ENCODE results near the gene ZDHHC14. TPM values are rescaled to one million over a fixed set of nuclear protein-coding genes. Genes with fewer than 3 reads are reported as not detected.

Gene ZDHHC14
- total RNA-seq, 2 donors from 2014 or later = 53.3 to 66.2 TPM

DNA sequence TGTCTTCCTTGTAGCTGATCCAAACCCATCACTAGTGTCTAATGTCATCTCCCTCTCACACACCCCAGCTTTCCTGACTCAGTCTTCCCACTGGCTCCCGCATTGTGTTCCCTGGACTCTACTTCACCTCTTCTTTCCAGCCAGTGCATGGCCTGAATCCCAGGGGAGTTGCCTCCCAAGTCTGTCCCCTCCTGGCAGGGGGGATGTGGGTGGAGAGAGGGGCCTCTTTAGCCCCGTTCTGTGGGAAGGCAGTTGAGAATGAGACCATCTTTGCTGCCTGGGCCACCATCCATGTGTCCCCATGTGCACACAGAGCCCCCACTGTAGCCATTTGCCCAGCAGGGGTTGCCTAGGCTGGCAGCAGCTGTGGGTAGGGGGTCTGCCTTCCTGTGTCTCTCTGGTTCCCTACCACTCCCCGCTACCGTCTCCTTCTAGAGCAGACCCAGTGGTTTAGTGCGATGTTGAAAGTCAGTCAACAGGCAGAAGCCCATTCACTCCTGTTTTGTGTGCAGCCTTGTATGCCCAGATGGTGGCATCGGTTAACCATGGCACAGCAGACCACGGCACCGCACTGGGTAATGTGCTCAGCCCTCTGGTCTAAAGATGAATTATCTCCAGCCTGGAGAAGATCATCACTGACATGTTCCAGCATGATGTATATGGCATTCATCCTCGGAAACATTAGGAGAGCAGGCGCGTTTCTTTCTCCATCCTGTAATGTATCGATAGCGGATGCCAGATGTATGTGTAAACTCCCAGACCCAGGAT lies 263.2 kb downstream of the ZDHHC14 start:
- Histone ChIP-seq H3K27ac (no peak overlapping the region), H3K4me3 (no peak overlapping the region), H3K36me3 (no peaks in the 10 kb centered on the region), H3K9me3 (no peaks in the 10 kb centered on the region), H3K27me3 (replicated peaks; ENCODE audit: insufficient read depth) (no peaks in the 10 kb centered on the region), H3K4me1 (replicated peaks) (no peaks in the 10 kb centered on the region)
- intact Hi-C loops (cut with DNase I) = no loop called here
- DNase-seq (ENCODE audit: low spot score) = no peak
- 74% methylated on average over 13 of the region's 13 CpGs for WGBS
- TF ChIP-seq POLR2A (IDR thresholded peaks at IDR 0.05) (no peak), POLR2AphosphoS5 (IDR thresholded peaks at IDR 0.05) (no peak)
- TF ChIP-seq, protein P1, sequence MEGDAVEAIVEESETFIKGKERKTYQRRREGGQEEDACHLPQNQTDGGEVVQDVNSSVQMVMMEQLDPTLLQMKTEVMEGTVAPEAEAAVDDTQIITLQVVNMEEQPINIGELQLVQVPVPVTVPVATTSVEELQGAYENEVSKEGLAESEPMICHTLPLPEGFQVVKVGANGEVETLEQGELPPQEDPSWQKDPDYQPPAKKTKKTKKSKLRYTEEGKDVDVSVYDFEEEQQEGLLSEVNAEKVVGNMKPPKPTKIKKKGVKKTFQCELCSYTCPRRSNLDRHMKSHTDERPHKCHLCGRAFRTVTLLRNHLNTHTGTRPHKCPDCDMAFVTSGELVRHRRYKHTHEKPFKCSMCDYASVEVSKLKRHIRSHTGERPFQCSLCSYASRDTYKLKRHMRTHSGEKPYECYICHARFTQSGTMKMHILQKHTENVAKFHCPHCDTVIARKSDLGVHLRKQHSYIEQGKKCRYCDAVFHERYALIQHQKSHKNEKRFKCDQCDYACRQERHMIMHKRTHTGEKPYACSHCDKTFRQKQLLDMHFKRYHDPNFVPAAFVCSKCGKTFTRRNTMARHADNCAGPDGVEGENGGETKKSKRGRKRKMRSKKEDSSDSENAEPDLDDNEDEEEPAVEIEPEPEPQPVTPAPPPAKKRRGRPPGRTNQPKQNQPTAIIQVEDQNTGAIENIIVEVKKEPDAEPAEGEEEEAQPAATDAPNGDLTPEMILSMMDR (IDR thresholded peaks at IDR 0.05) = no peak

DNA sequence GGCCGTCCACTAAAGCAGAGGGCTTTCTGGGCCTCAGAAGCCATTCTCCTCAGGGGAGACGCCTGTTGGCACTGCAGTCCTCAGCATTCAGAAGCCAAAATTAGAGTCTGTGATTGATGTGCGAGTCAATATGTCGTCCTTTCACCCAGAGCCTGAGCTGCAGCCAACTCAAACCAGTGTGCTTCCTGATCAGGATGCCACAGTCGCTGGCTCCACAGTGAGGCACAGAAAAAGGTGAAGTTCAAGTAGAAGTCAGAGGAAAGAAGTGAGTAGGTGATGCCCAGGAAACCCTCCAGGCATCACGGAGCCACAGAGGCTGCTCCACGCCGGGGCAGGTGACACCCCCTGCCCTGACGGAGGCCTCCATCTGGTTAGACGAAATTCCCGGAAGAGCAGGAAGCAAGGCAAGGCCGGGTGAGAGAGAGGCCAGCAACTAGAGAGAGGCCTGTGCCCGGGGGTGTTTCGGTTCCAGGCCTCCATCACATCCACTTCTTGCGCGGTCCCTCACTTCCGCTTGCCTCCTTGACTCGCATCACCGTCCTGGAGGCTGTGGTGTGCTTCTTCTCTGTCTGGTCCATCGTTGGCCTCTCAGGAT lies 264.3 kb downstream of the ZDHHC14 start:
- Histone ChIP-seq H3K36me3 (no peaks in the 10 kb centered on the region), H3K9me3 (no peaks in the 10 kb centered on the region), H3K4me1 (replicated peaks) (no peaks in the 10 kb centered on the region), H3K27me3 (replicated peaks; ENCODE audit: insufficient read depth) (no peaks in the 10 kb centered on the region), H3K4me3 (no peak overlapping the region), H3K27ac (no peak overlapping the region)
- no peak for TF ChIP-seq POLR2A (IDR thresholded peaks at IDR 0.05)
- TF ChIP-seq, protein P1 (IDR thresholded peaks at IDR 0.05) = no peak
- no peak for TF ChIP-seq POLR2AphosphoS5 (IDR thresholded peaks at IDR 0.05)
- no peak for DNase-seq (ENCODE audit: low spot score)
- WGBS = 88% methylated on average over 20 of the region's 20 CpGs
- intact Hi-C loops (cut with DNase I) = no loop called here

DNA sequence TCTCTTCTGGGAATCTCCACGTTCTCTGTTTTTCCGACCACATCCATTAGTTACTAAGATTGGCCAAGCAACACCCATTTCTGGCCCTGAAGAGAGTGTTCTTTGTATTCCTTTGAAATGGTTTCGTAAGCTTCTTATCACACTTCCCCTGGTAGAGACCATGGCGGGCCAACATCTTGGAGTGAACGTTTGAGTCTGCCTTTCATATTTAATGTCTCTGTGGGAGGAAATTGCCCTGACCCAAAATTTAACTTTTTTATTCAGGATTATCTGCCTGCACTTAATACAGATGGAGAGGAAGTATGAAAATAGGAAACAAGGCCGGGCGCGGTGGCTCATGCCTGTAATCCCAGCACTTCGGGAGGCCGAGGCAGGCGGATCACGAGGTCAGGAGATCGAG lies 265.0 kb downstream of the ZDHHC14 start:
- Histone ChIP-seq H3K36me3 (no peaks in the 10 kb centered on the region), H3K9me3 (no peaks in the 10 kb centered on the region), H3K27ac (no peak overlapping the region), H3K4me3 (no peak overlapping the region), H3K4me1 (replicated peaks) (no peaks in the 10 kb centered on the region), H3K27me3 (replicated peaks; ENCODE audit: insufficient read depth) (no peaks in the 10 kb centered on the region)
- intact Hi-C loops (cut with DNase I) = no loop called here
- TF ChIP-seq POLR2A (IDR thresholded peaks at IDR 0.05) = no peak
- TF ChIP-seq, protein P1 (IDR thresholded peaks at IDR 0.05) = no peak
- TF ChIP-seq POLR2AphosphoS5 (IDR thresholded peaks at IDR 0.05) = no peak
- WGBS = 88% methylated on average over 13 of the region's 13 CpGs
- DNase-seq (ENCODE audit: low spot score) = no peak

DNA sequence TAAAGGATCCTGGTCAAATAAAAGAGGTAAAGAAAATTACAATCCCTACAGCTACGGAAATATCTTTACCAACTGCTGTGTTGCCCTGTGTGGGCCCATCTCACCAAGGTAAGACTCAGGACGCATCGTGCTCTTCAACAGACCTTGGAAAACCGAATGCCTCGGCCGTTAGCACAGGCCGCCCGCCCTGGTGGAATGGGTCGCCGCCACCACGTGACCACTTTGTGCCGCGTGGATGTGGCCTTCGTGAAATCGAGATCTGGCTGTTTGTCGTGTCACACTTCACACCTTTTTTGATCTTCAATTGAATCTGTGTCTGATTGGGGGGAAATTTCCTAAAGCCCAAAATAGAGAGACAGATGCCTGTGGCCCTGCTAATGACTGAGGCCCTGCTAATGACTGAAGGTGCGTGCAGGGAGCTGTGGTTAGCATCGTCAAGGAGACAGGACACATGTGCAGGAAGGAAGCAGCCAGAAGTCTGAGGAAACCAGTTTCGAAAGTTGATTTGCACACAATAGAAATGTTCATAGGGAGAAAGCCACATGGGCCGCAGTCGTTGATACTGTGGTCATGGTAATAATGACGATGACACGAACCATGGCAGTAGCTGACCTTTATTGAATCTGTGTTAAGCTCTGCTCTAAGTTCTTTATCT lies 266.4 kb downstream of the ZDHHC14 start:
- Histone ChIP-seq H3K27ac (no peak overlapping the region), H3K36me3 (no peaks in the 10 kb centered on the region), H3K4me3 (no peak overlapping the region), H3K9me3 (no peaks in the 10 kb centered on the region), H3K27me3 (replicated peaks; ENCODE audit: insufficient read depth) (no peaks in the 10 kb centered on the region), H3K4me1 (replicated peaks) (no peaks in the 10 kb centered on the region)
- intact Hi-C loops (cut with DNase I) = no loop called here
- TF ChIP-seq, protein P1 (IDR thresholded peaks at IDR 0.05) = no peak
- TF ChIP-seq POLR2AphosphoS5 (IDR thresholded peaks at IDR 0.05) (no peak), POLR2A (IDR thresholded peaks at IDR 0.05) (no peak)
- 91% methylated on average over 23 of the region's 23 CpGs for WGBS
- no peak for DNase-seq (ENCODE audit: low spot score)

Measured in prostate gland (tissue), 2 donors.